Neural progenitor cell (in vitro differentiated cells): Measurements from ENCODE around the gene TRRAP.

Experiments used
- EZH2 ChIP-seq: fragments of 200-600 bp; sonication (generic); IDR thresholded peaks from 2 replicates; pipeline ENCODE4 v1.6.1; 2017; ENCODE audit warnings: antibody characterized with exemption, mild to moderate bottlenecking, moderate library complexity
- TF ChIP-seq, protein P1 (sequence below): fragments of 200-600 bp; sonication (generic); IDR thresholded peaks from 2 replicates; pipeline ENCODE4 v1.5.1; 2017; ENCODE audit warnings: antibody characterized with exemption, mild to moderate bottlenecking

GRCh38 chr7:98852826-98853225 lies 25.5 kb upstream of the TRRAP start:
- TF ChIP-seq, protein P1, sequence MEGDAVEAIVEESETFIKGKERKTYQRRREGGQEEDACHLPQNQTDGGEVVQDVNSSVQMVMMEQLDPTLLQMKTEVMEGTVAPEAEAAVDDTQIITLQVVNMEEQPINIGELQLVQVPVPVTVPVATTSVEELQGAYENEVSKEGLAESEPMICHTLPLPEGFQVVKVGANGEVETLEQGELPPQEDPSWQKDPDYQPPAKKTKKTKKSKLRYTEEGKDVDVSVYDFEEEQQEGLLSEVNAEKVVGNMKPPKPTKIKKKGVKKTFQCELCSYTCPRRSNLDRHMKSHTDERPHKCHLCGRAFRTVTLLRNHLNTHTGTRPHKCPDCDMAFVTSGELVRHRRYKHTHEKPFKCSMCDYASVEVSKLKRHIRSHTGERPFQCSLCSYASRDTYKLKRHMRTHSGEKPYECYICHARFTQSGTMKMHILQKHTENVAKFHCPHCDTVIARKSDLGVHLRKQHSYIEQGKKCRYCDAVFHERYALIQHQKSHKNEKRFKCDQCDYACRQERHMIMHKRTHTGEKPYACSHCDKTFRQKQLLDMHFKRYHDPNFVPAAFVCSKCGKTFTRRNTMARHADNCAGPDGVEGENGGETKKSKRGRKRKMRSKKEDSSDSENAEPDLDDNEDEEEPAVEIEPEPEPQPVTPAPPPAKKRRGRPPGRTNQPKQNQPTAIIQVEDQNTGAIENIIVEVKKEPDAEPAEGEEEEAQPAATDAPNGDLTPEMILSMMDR, result no peak
- TF ChIP-seq EZH2, result no peak
